Nephron progenitor cell (in vitro differentiated cells): Measurements from ENCODE around the gene TRAF3.
"Not testable (repeated sequence)": the region's sequence is repeated elsewhere in the genome, so short reads cannot be mapped to it uniquely, and the experiment has no call there.

Experiments
- DNase-seq: peaks from one replicate; pipeline ENCODE4 v3.0.0; 2021
- H3K27ac Mint-ChIP-seq: 2 replicates; pipeline ENCODE4 v1.8.0; 2021; ENCODE audit warnings: mild to moderate bottlenecking, moderate library complexity, mixed read lengths
- H3K27me3 Mint-ChIP-seq: 2 replicates; pipeline ENCODE4 v1.8.0; 2021; ENCODE audit warnings: mild to moderate bottlenecking, low read depth, mixed read lengths; ENCODE audit not compliant: poor library complexity
- H3K36me3 Mint-ChIP-seq: 2 replicates; pipeline ENCODE4 v1.8.0; 2021; ENCODE audit warnings: low read depth, mixed read lengths
- H3K4me1 Mint-ChIP-seq: 2 replicates; pipeline ENCODE4 v1.8.0; 2021; ENCODE audit warnings: mixed read lengths
- H3K4me3 Mint-ChIP-seq: 2 replicates; pipeline ENCODE4 v1.8.0; 2021; ENCODE audit warnings: mild to moderate bottlenecking, moderate library complexity, mixed read lengths
- H3K9me3 Mint-ChIP-seq: 2 replicates; pipeline ENCODE4 v1.8.0; 2021; ENCODE audit warnings: mild to moderate bottlenecking, moderate library complexity, mixed read lengths
- TF ChIP-seq, protein P1 (sequence below): fragments of 200-600 bp; sonication (generic); IDR thresholded peaks from 2 replicates; pipeline ENCODE4 v1.5.0; 2021; ENCODE audit warnings: antibody characterized with exemption

Gene TRAF3

DNA sequence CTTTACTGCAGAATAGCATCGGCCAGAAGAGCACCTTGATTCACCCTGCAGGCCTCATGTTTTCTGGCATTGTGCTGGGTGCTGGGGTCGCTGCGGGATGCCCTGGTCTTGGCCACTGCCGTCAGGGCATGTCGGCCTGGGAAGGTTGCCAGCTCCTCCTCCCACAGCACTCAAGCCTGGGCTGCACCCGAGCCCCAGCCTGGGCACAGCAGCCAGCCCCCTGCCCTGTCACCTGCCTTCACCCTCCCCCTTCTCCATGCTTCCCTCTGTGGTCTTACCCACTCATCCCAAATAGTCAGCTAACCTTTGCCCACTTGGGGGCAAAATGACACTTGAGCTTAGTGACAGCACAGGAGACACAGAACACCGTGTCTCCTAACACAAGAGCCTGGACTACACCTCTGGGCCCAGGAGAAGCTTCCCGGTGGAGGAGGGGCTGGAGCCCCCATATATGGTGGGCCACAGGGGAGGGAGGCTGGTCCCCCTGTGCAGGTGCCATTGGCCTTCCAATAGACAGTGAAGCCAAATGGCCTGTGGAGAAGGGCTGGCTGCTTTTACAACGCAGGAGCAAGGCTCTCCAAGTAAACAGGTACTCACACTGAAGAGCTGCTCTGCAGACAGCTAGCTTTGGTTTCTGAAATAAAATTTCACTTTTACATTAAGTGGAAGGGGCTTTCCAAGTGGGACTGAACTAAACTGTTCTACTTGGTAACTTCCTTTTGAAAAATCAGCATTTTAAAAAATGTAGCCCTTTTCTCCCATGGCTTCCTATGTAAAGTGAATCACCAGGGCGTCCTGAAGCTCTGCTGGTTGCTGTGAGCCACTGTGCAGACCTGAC is 94.0 kb downstream of the TRAF3 start:
- no peaks in the 10 kb centered on the region for H3K9me3 Mint-ChIP-seq
- H3K27ac Mint-ChIP-seq: no peak overlapping the region
- peaks cover 12% of the 10 kb centered on the region for H3K36me3 Mint-ChIP-seq
- peaks cover 17% of the 10 kb centered on the region for H3K4me1 Mint-ChIP-seq
- no peak for DNase-seq
- TF ChIP-seq, protein P1, sequence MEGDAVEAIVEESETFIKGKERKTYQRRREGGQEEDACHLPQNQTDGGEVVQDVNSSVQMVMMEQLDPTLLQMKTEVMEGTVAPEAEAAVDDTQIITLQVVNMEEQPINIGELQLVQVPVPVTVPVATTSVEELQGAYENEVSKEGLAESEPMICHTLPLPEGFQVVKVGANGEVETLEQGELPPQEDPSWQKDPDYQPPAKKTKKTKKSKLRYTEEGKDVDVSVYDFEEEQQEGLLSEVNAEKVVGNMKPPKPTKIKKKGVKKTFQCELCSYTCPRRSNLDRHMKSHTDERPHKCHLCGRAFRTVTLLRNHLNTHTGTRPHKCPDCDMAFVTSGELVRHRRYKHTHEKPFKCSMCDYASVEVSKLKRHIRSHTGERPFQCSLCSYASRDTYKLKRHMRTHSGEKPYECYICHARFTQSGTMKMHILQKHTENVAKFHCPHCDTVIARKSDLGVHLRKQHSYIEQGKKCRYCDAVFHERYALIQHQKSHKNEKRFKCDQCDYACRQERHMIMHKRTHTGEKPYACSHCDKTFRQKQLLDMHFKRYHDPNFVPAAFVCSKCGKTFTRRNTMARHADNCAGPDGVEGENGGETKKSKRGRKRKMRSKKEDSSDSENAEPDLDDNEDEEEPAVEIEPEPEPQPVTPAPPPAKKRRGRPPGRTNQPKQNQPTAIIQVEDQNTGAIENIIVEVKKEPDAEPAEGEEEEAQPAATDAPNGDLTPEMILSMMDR: no peak
- no peak overlapping the region for H3K4me3 Mint-ChIP-seq
- H3K27me3 Mint-ChIP-seq: no peaks in the 10 kb centered on the region

DNA sequence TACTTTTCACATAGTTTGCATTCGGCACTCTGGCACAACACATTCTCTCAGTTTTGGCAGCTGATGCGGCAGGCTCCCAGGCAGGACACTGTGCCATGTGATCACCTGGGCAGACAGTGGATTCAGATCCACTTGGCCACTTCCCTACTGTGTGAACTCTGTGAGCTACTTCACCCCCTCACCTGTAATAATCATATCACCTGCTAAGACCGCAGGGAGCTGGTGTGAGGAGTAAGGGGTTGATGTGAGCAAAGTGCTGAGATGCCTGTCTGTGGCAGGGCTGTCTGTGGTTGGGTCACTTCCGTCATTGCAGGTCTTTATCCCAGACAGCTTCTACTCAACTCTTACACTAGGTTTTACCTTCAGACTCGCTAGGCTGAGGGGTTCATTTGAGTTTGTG is 94.8 kb downstream of the TRAF3 start:
- TF ChIP-seq, protein P1: no peak
- no peak overlapping the region for H3K4me3 Mint-ChIP-seq

DNA sequence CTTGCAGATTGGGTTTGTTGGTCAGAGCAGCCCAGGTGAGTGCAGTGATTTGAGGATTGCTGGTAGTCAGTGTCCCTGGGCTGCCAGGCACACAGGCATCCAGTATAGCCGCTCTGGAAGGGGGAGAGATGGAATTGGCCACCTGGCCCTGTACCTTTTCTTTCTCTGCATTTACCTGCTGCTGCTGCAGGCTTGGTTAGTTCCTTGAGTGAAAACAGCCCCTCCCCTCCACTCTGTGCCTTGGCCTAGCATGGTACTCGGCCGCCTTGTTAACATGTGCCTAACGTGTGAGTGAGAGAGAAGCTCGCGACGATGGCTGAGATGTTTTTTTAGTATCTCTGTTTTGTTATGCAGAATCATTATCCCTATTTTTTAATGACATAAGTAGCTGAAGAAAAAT is 95.9 kb downstream of the TRAF3 start:
- DNase-seq: no peak
- H3K27ac Mint-ChIP-seq: no peak overlapping the region

More for the DNA sequence above, 94.8 kb downstream of the TRAF3 start:
- Mint-ChIP-seq H3K36me3 (peaks cover 12% of the 10 kb centered on the region), H3K27me3 (no peaks in the 10 kb centered on the region), H3K4me1 (peaks cover 12% of the 10 kb centered on the region), H3K27ac (no peak overlapping the region), H3K9me3 (no peaks in the 10 kb centered on the region)
- DNase-seq: no peak

DNA sequence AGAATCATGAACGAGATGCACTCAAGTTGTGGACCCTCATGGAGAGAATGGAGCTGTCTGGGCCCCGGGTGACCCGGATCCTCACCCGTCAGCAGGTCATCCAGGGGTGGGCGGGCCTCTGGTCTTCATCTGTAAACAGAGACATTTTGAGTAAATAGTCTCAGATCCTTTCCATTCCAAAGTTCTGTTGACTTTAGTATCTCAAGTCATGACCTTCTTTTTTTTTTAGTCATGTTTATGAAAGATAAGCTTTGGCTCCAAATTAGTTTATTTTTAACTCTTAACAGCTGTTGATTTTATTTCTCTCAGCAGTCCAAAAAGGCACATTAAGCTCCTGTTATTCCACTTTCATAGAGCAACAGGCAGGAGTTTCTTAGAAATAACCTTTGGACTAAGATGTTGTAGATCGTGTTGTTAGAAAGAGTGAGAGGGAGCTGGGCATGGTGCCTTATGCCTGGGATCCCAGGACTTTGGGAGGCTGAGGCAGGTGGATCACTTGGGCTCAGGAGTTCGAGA is 96.4 kb downstream of the TRAF3 start:
- H3K4me1 Mint-ChIP-seq: no peaks in the 10 kb centered on the region
- H3K4me3 Mint-ChIP-seq: no peak overlapping the region
- no peak overlapping the region for H3K27ac Mint-ChIP-seq
- H3K36me3 Mint-ChIP-seq: peaks cover 12% of the 10 kb centered on the region
- no peaks in the 10 kb centered on the region for H3K27me3 Mint-ChIP-seq
- H3K9me3 Mint-ChIP-seq: no peaks in the 10 kb centered on the region
- DNase-seq: no peak
- TF ChIP-seq, protein P1: no peak

More for the DNA sequence above, 95.9 kb downstream of the TRAF3 start:
- H3K9me3 Mint-ChIP-seq: no peaks in the 10 kb centered on the region
- TF ChIP-seq, protein P1: no peak
- no peak overlapping the region for H3K4me3 Mint-ChIP-seq
- peaks cover 12% of the 10 kb centered on the region for H3K36me3 Mint-ChIP-seq
- peaks cover under 1% of the 10 kb centered on the region for H3K4me1 Mint-ChIP-seq
- H3K27me3 Mint-ChIP-seq: no peaks in the 10 kb centered on the region

DNA sequence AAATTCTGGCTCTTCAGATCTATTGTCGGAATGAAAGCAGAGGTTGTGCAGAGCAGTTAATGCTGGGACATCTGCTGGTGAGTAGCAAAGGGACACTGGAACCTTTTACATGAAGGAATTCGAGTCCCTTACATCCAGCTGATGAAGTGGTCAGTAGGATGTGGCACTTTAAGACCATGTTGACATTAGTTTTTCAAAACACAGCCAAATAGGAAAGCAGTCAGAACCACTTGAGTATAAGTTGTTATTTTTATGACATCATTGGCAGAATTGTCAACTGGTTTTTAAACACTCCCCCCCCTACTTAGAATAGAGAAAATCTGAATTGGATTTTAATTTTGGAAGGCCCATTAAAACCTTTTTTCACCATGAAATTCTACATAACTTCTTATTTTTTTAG is 98.4 kb downstream of the TRAF3 start:
- Mint-ChIP-seq H3K36me3 (peaks cover 15% of the 10 kb centered on the region), H3K4me3 (no peak overlapping the region), H3K27ac (no peak overlapping the region), H3K9me3 (no peaks in the 10 kb centered on the region), H3K4me1 (no peaks in the 10 kb centered on the region), H3K27me3 (no peaks in the 10 kb centered on the region)
- TF ChIP-seq, protein P1: no peak
- no peak for DNase-seq

DNA sequence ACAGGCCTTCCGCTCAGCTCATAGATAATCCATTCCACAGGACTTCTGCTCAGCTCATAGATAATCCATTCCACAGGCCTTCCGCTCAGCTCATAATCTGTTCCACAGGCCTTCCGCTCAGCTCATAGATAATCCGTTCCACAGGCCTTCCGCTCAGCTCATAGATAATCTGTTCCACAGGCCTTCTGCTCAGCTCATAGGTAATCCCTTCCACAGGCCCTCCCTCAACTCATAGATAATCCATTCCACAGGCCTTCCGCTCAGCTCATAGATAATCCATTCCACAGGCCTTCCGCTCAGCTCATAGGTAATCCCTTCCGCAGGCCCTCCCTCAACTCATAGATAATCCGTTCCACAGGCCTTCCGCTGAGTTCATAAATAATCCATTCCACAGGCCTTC is 100.3 kb downstream of the TRAF3 start:
- H3K27me3 Mint-ChIP-seq, H3K4me1 Mint-ChIP-seq, H3K36me3 Mint-ChIP-seq, H3K4me3 Mint-ChIP-seq, DNase-seq, H3K9me3 Mint-ChIP-seq, H3K27ac Mint-ChIP-seq: not testable (repeated sequence)
